Measurements from ENCODE around the gene JMY. TPM values are rescaled to one million over a fixed set of nuclear protein-coding genes. Genes with fewer than 3 reads are reported as not detected.

The JMY gene
- total RNA-seq, 1 experiment from 2014 or later = 15.2 TPM

GRCh38 chr5:79225026-79225425 is 10.9 kb upstream of the JMY start:
- no peak for DNase-seq
- no peaks in the 10 kb centered on the region for H3K23me2 ChIP-seq (ENCODE audit: insufficient read length, low read depth, low read length, poor library complexity, severe bottlenecking)
- no peak overlapping the region for H2AFZ ChIP-seq (ENCODE audit: low read length)
- no peak overlapping the region for H2AK5ac ChIP-seq (ENCODE audit: insufficient read length, low read length)
- peaks cover 0 to 5% (median 0%) of the 10 kb centered on the region in 3 experiments; a peak in 2 of 7 replicates for H3K36me3 Mint-ChIP-seq (ENCODE audit: insufficient read depth in 1 of 3, low read depth in 3 of 3)
- H3K56ac ChIP-seq (ENCODE audit: insufficient read length, low read depth, low read length) = no peak overlapping the region
- H3T11ph ChIP-seq (ENCODE audit: low read length) = no peak overlapping the region
- no peak overlapping the region for H2BK12ac ChIP-seq (ENCODE audit: insufficient read length, low read depth, low read length)
- H2BK20ac ChIP-seq (ENCODE audit: low read depth, low read length, poor library complexity, severe bottlenecking) = no peak overlapping the region
- no peaks in the 10 kb centered on the region for H3K27me3 ChIP-seq (ENCODE audit: insufficient read depth, low read length)
- H3K4me1 Mint-ChIP-seq = no peaks in the 10 kb centered on the region; a peak in 1 of 4 replicates
- no peak overlapping the region; a peak in 1 of 7 replicates for H3K27ac Mint-ChIP-seq
- H3K4me2 ChIP-seq (ENCODE audit: insufficient read depth, insufficient read length, low read length) = no peak overlapping the region
- H3K4me3 Mint-ChIP-seq = no peak overlapping the region
- no peaks in the 10 kb centered on the region for H3K79me1 ChIP-seq (ENCODE audit: insufficient read depth, low read depth, low read length, poor library complexity, severe bottlenecking)
- no peak overlapping the region for H2BK120ac ChIP-seq (ENCODE audit: low read depth, low read length, poor library complexity, severe bottlenecking)
- H3K27me3 Mint-ChIP-seq (ENCODE audit: low read depth) = no peaks in the 10 kb centered on the region; the same call in 1 of the 2 replicates
- H4K20me1 ChIP-seq (ENCODE audit: control insufficient read depth, insufficient read depth, insufficient read length) = no peaks in the 10 kb centered on the region
- H4K8ac ChIP-seq (replicated peaks; ENCODE audit: insufficient read length, low read depth, low read length) = no peak overlapping the region
- no peaks in the 10 kb centered on the region for H3K9me3 Mint-ChIP-seq
- H3K9ac ChIP-seq (ENCODE audit: extremely low read depth, insufficient read length, low read length) = no peak overlapping the region
- no peak overlapping the region for H4K91ac ChIP-seq (ENCODE audit: insufficient read length, low read depth, low read length)
- no peaks in the 10 kb centered on the region for H3K9me3 ChIP-seq (ENCODE audit: control insufficient read depth, low read depth, low read length)
- TF ChIP-seq CTCF (conservative IDR thresholded peaks at IDR 0.05) = no peak
- H3K4me1 ChIP-seq (ENCODE audit: insufficient read depth, low read length) = no peaks in the 10 kb centered on the region
- no CpG with 5 or more reads among the region's 2 CpGs for WGBS (ENCODE audit: extremely low coverage, insufficient read length, low lambda C conversion rate)
- H2BK15ac ChIP-seq (ENCODE audit: low read depth, low read length) = no peak overlapping the region
- no peak overlapping the region for H3K27ac ChIP-seq (ENCODE audit: insufficient read length, low read depth, low read length)
- H3K14ac ChIP-seq (ENCODE audit: insufficient read depth, low read length) = no peak overlapping the region
- H2BK5ac ChIP-seq (ENCODE audit: insufficient read length, low read length) = no peak overlapping the region
- no peak overlapping the region for H4K5ac ChIP-seq (ENCODE audit: insufficient read length, low read depth, low read length)
- H3K23ac ChIP-seq (ENCODE audit: insufficient read length, low read depth, low read length) = no peak overlapping the region
- no peaks in the 10 kb centered on the region for H3K79me2 ChIP-seq (ENCODE audit: insufficient read depth, low read length)
- H3K4ac ChIP-seq (ENCODE audit: low read depth, low read length) = no peak overlapping the region
- H3K18ac ChIP-seq (ENCODE audit: insufficient read length, low read depth, low read length) = no peak overlapping the region
